ENCODE measurements around the gene CFAP100.

Gene CFAP100

GRCh38 chr3:126357295-126358037 is 37.2 kb upstream of the CFAP100 start, which contains the start of gene KLF15:
KLF15 (minus strand) TSS chr3:126357408; CDS start chr3:126352922, 4,486 bp downstream.
- peak; percentile 67 to 77 for DNase-seq

- no peak for DNase-seq
Observed at GRCh38 chr3:126358038-126358815, 36.5 kb upstream of the CFAP100 start.

GRCh38 chr3:126358816-126359181 is 35.9 kb upstream of the CFAP100 start:
- DNase-seq: no peak

GRCh38 chr3:126360046-126360713 is 34.5 kb upstream of the CFAP100 start:
- no peak for DNase-seq

- no peak for DNase-seq
Observed at GRCh38 chr3:126360714-126361060, 34.0 kb upstream of the CFAP100 start.

- DNase-seq: no peak
Observed at GRCh38 chr3:126361211-126361610, 33.5 kb upstream of the CFAP100 start.

- DNase-seq: no peak
Observed at GRCh38 chr3:126364130-126364695, 30.5 kb upstream of the CFAP100 start.

GRCh38 chr3:126364731-126365301 is 29.9 kb upstream of the CFAP100 start:
- DNase-seq: no peak

- no peak for DNase-seq
Observed at GRCh38 chr3:126365351-126366277, 29.1 kb upstream of the CFAP100 start.

- no peak for DNase-seq
Observed at GRCh38 chr3:126367316-126367805, 27.3 kb upstream of the CFAP100 start.

GRCh38 chr3:126369490-126369889 is 25.2 kb upstream of the CFAP100 start:
- DNase-seq: no peak

GRCh38 chr3:126370055-126370454 is 24.7 kb upstream of the CFAP100 start:
- no peak for DNase-seq

- no peak for DNase-seq
Observed at GRCh38 chr3:126370606-126371005, 24.1 kb upstream of the CFAP100 start.

GRCh38 chr3:126371096-126371705 is 23.5 kb upstream of the CFAP100 start:
- DNase-seq: no peak

- no peak for DNase-seq
Observed at GRCh38 chr3:126372413-126373145, 22.1 kb upstream of the CFAP100 start.

- no peak for DNase-seq
Observed at GRCh38 chr3:126373146-126373613, 21.5 kb upstream of the CFAP100 start.

GRCh38 chr3:126373682-126374601 is 20.8 kb upstream of the CFAP100 start:
- no peak for DNase-seq

GRCh38 chr3:126375835-126376331 is 18.8 kb upstream of the CFAP100 start:
- no peak for DNase-seq

- no peak for DNase-seq
Observed at GRCh38 chr3:126376444-126376843, 18.3 kb upstream of the CFAP100 start.
